Ovary (tissue), 3 donors: ENCODE data around the gene DLK1.

ENCODE experiments used
- CTCF ChIP-seq, 3 donors: fragments of 450-650 bp in 2 of 3; fragments of 200-600 bp in 1 of 3; IDR thresholded peaks; one replicate each; pipeline versions ENCODE4 v1.5.1 to v1.8.0; 2016 to 2022; ENCODE audit warnings: antibody characterized with exemption in 3 of 3, mild to moderate bottlenecking in 1 of 3
- POLR2A ChIP-seq: fragments of 450-650 bp; IDR thresholded peaks from one replicate; pipeline ENCODE4 v1.6.1; 2017; ENCODE audit warnings: antibody characterized with exemption, mild to moderate bottlenecking, moderate library complexity
- donor health status: DM: no; HTN: no; CAD: no.

- TF ChIP-seq CTCF (IDR thresholded peaks at IDR 0.05) (no peak), POLR2A (no peak)
These were observed 53.6 kb downstream of the DLK1 start for GRCh38 chr14:100780246-100780645.
